Right lobe of liver (tissue), 6 donors: Measurements from ENCODE around the gene ARHGAP22. TPM values are rescaled to one million over a fixed set of nuclear protein-coding genes. Genes with fewer than 3 reads are reported as not detected.
A peak's percentile ranks its signal among the peaks of the same experiment; 100 is the strongest.

Experiments used
- ATAC-seq, 4 donors: fragments of 200-7000 bp; cut with Tn5 transposase; one replicate each; pipeline ENCODE4 v1.9.1; 2020; ENCODE audit warnings: mild to moderate bottlenecking in 4 of 4, moderate library complexity in 4 of 4
- DNase-seq, 3 donors: peaks; one replicate each; pipeline ENCODE4 v3.0.0-alpha.2; 2020
- H3K27ac ChIP-seq, 3 donors: fragments of 200-600 bp; one replicate each; pipeline ENCODE4 v1.8.0; 2022
- H3K27me3 ChIP-seq, 2 donors: fragments of 200-600 bp; one replicate each; pipeline ENCODE4 v1.8.0; 2022
- H3K36me3 ChIP-seq, 4 donors: fragments of 200-600 bp; sonication (generic) in 1 of 4; one replicate each; pipeline versions ENCODE4 v1.5.1 to v1.8.0; 2017 to 2022; ENCODE audit warnings: control low read depth in 1 of 4
- H3K4me1 ChIP-seq, 4 donors: fragments of 200-600 bp; sonication (generic) in 1 of 4; one replicate each; pipeline versions ENCODE4 v1.5.1 to v1.8.0; 2017 to 2022; ENCODE audit warnings: control low read depth in 1 of 4
- H3K4me3 ChIP-seq, 3 donors: fragments of 200-600 bp; one replicate each; pipeline ENCODE4 v1.8.0; 2022
- H3K9me3 ChIP-seq, 4 donors: fragments of 200-600 bp; sonication (generic) in 1 of 4; one replicate each; pipeline versions ENCODE4 v1.5.1 to v1.8.0; 2017 to 2022; ENCODE audit warnings: control low read depth in 1 of 4
- POLR2A ChIP-seq: fragments of 450-650 bp; IDR thresholded peaks from one replicate; pipeline ENCODE4 v1.6.1; 2017; ENCODE audit warnings: antibody characterized with exemption, mild to moderate bottlenecking
- WGBS: methylation state at CpG from one replicate; pipeline ENCODE4 v1.1.6; 2018; ENCODE audit warnings: low coverage, low lambda C conversion rate; ENCODE audit not compliant: insufficient coverage; ENCODE audit errors: missing lambda C conversion rate; 5-methylcytosine and 5-hydroxymethylcytosine counted together
- intact Hi-C, 2 donors: fragments of 100-400 bp; cut with DNase I; formaldehyde crosslinking; loops; one replicate each; pipeline versions ENCODE4 v1.11.2 to v1.14.1; 2022
- total RNA-seq, 6 experiments: library from RNA; depleted of rRNA in 2 of 6; stranded (reverse); fragments of >200 nt in 2 of 6; fragmentation: NEBNext Ultra II Directional in 3 of 6; extraction: Animal tissue kit (Norgen Biotek cat#: 25700) in 3 of 6; gene quantifications; one replicate each; pipeline versions ENCODE4 v1.1.0 to v1.2.4, GENCODE V29; 2016 to 2023
- TF ChIP-seq, protein P1 (sequence below), 4 donors: fragments of 200-600 bp in 3 of 4; fragments of 450-650 bp in 1 of 4; IDR thresholded peaks; one replicate each; pipeline versions ENCODE4 v1.5.1 to v1.8.0; 2016 to 2022; ENCODE audit warnings: antibody characterized with exemption in 4 of 4, mild to moderate bottlenecking in 2 of 4
- donor health status: DM: no; HTN: yes; CAD: no.
- donor health status: DM: no; HTN: no; CAD: no.
- donor health status: DM: no; HTN: no; CAD: no.
- donor health status: DM: no; HTN: yes; CAD: no.
- donor health status: DM: no; HTN: yes; CAD: no.

ARHGAP22 gene
- total RNA-seq, 6 experiments from 2014 or later, result 0.22 to 3.6 (median 0.64) TPM

DNA sequence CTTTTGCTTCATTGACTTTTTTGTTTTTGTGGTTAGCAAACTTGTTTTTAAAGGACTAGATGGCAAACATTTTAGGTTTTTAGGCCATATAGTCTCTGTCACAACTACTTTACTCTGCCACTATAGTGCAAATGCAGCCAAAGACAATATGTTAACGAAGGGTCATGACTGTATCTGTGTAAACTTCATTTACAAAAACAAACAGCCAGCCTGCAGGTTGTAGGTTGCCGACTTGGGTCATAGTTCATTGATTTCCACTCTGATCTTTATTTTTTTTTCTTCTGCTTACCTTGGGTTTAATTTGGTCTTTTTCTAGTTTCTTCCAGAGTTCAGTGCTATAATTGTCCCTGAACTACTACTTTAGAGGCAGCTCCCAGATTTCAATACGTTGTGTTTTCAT lies 120.0 kb downstream of the ARHGAP22 start:
- H3K9me3 ChIP-seq, result no peaks in the 10 kb centered on the region
- no peak overlapping the region for H3K27ac ChIP-seq
- TF ChIP-seq, protein P1, sequence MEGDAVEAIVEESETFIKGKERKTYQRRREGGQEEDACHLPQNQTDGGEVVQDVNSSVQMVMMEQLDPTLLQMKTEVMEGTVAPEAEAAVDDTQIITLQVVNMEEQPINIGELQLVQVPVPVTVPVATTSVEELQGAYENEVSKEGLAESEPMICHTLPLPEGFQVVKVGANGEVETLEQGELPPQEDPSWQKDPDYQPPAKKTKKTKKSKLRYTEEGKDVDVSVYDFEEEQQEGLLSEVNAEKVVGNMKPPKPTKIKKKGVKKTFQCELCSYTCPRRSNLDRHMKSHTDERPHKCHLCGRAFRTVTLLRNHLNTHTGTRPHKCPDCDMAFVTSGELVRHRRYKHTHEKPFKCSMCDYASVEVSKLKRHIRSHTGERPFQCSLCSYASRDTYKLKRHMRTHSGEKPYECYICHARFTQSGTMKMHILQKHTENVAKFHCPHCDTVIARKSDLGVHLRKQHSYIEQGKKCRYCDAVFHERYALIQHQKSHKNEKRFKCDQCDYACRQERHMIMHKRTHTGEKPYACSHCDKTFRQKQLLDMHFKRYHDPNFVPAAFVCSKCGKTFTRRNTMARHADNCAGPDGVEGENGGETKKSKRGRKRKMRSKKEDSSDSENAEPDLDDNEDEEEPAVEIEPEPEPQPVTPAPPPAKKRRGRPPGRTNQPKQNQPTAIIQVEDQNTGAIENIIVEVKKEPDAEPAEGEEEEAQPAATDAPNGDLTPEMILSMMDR (IDR thresholded peaks at IDR 0.05), result no peak
- no peak for TF ChIP-seq POLR2A
- DNase-seq, result peak in 1 of 3 donors; percentile 37
- H3K36me3 ChIP-seq, result no peaks in the 10 kb centered on the region
- 26% methylated on average over 3 of the region's 3 CpGs for WGBS
- peaks cover 0 to 4% (median 0%) of the 10 kb centered on the region in 4 donors for H3K4me1 ChIP-seq
- peak; percentile 97 to 99 (median 98) for ATAC-seq
- H3K27me3 ChIP-seq, result no peaks in the 10 kb centered on the region
- intact Hi-C loops, result no loop called here
- no peak overlapping the region for H3K4me3 ChIP-seq

DNA sequence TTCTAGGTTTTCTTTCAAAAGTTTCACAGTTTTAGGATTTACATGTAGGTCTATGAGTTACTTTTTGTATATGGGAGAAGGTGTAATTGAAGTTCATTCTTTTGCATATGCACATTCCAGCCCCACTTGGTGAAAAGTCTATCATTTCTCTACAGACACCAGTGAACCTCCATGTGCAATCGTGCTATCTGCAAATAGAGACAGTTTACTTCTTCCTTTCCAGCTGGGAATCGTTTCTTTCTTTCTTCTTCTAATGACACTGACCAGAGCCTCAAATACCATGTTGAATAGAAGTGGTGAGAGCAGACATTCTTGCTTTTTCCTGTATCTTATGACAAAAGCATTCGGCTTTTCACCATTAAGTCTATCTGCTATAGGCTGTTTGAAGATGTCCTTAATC lies 122.7 kb downstream of the ARHGAP22 start:
- H3K27me3 ChIP-seq, result no peaks in the 10 kb centered on the region
- ATAC-seq (no peak), DNase-seq (no peak)
- peaks cover 0 to 4% (median 0%) of the 10 kb centered on the region in 4 donors for H3K4me1 ChIP-seq
- no peaks in the 10 kb centered on the region for H3K36me3 ChIP-seq
- WGBS, result 60% methylated on average over 3 of the region's 3 CpGs
- intact Hi-C loops, result no loop called here
- no peak overlapping the region for H3K4me3 ChIP-seq
- no peaks in the 10 kb centered on the region for H3K9me3 ChIP-seq
- no peak overlapping the region for H3K27ac ChIP-seq
- no peak for TF ChIP-seq POLR2A
- TF ChIP-seq, protein P1 (IDR thresholded peaks at IDR 0.05), result no peak

DNA sequence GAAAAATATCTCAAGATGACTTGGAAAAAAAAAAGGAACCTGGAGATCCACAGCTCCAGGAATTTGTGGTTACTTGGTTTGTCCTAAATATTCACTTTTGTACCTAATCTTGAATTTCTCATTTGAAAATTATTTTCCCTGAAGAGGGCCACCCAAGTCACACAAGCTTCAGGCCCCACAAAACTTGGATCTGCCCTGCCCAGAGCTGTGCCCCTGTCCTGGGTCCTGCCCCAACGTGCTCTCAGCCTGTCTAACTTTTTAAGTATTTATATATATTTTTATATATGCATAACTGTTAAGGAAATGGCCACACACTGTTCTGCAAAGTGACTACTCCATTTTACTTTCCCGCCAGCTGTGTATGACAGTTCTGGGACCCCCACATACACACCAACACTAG lies 123.5 kb downstream of the ARHGAP22 start:
- ATAC-seq (no peak), DNase-seq (no peak)
- 75% methylated on average over 2 of the region's 2 CpGs for WGBS

DNA sequence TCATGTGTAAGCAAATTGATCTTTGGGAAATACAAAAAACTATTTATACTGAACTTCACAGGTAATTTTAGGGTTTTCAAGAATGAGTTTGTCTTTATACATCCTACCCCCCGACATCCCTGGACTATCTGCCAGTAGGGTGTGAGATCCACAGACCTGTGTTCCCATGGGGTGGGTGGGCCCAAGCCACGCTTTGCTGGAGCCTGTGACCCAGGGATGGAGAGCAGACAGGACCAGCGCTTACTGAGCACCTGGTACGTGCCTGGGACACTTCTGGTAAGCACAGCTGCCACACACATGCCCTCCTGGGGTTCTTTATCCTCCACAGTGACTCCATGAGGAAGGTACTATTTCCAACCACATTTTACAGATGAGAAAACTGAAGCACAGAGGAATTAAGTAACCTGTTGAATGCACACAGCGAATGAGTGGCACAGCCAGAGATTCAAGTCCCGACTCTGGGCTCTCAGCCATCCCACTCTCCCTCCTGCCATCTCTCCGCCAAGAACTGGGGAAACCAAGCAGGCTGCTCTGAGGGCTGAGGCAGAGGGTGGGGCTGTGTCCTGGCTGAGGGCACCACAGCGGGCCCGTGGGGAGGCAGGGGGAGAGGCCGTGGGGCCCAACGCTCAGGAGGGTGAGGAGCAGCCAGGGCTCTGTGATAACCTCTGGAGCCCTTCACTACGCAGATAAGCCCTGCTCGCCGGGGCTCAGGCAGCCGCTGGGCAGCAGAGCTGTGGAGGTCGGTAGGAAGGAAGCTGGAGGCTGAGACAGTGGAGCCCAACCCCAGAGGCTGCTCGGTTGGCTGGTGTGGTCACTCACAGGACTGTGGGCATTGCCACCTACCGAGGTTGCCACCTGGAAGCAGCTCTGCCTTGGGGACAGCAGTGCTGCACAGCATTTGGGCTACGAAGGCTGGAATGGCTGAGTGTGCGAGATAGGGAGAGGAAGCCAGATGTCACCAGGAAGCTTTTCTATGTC lies 124.2 kb downstream of the ARHGAP22 start:
- intact Hi-C loops, result no loop called here
- 55% methylated on average over 9 of the region's 20 CpGs for WGBS
- no peak overlapping the region for H3K27ac ChIP-seq
- peak in 1 of 4 donors; percentile 11 for ATAC-seq
- TF ChIP-seq, protein P1 (IDR thresholded peaks at IDR 0.05), result no peak
- TF ChIP-seq POLR2A, result no peak
- peak in 1 of 3 donors; percentile 37 for DNase-seq
- H3K27me3 ChIP-seq, result no peaks in the 10 kb centered on the region
- no peak overlapping the region for H3K4me3 ChIP-seq
- H3K9me3 ChIP-seq, result no peaks in the 10 kb centered on the region
- H3K4me1 ChIP-seq, result peaks cover 0 to 4% (median 0%) of the 10 kb centered on the region in 4 donors
- H3K36me3 ChIP-seq, result no peaks in the 10 kb centered on the region

More for the DNA sequence above, 123.5 kb downstream of the ARHGAP22 start:
- no peak for TF ChIP-seq POLR2A
- TF ChIP-seq, protein P1 (IDR thresholded peaks at IDR 0.05), result no peak
- intact Hi-C loops, result no loop called here
- Histone ChIP-seq H3K27ac (no peak overlapping the region), H3K27me3 (no peaks in the 10 kb centered on the region), H3K9me3 (no peaks in the 10 kb centered on the region), H3K36me3 (no peaks in the 10 kb centered on the region), H3K4me1 (peaks cover 0 to 4% (median 0%) of the 10 kb centered on the region in 4 donors), H3K4me3 (no peak overlapping the region)
